GM18519 (cell line): ENCODE results near the gene EPN2.

Source experiments
- ATAC-seq: cut with Tn5 transposase; IDR thresholded peaks from one replicate; pipeline ENCODE4 v1.9.1; 2021; ENCODE audit warnings: mild to moderate bottlenecking, moderate library complexity; ENCODE audit not compliant: unreplicated experiment, low FRiP score

The EPN2 gene

DNA sequence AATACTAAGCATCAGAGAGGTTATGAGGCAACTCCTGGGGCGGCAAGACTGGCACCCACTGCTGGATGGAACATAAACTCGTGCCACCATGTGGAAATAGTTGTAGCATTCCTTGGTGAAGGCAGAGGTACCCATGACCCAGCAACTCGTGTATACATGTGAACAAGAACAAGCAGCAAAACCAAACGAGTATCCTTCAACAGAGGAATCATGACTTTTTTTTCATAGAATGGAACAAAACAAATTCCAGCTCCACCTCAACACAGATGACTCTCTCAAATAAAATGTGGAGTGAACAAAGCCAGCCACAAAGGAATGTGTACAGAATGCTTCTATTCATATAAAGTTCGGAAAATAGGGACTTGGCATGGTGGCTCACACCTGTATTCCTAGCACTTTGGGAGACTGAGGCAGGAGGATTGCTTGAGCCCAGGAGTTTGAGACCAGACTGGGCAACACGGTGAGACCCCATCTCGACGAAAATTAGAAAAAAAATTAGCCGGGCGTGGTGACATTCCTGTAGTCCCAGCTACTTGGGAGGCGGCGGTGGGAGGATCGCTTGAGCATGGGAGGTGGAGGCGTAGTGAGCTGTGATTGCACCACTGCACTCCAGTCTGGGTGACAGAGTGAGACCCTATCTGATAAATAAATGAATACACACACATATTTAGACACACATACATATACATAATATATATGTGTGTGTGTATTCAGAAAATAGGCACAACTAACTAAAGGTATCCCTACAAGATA, 90.0 kb downstream of the EPN2 start:
- no peak for ATAC-seq

DNA sequence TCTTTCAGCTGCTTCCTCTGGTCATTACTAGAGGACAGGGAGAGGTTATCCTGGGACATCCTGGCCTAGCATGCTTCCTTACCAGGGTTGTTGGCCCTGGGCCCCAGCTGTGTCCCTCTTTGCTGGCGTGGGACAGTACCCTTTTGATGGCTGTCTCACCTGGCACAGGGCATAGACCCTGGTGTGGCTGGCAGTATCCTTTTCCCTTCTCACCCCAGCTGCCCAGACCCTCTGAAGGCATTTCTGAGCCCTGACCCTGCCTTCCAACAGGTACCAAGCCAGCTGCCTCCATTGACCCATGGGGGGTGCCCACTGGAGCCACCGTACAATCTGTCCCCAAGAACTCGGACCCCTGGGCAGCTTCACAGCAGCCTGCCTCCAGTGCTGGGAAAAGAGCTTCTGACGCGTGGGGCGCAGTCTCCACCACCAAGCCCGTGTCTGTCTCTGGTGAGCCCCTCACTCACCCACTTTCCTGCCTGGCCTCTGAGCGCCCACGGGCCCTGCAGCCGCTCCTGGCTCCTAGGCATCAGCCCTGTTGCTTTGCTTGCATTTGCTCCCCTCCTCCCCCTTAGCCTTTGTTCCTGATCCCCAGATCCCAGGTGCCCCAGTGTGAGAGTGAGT, 91.4 kb downstream of the EPN2 start:
- ATAC-seq = no peak

DNA sequence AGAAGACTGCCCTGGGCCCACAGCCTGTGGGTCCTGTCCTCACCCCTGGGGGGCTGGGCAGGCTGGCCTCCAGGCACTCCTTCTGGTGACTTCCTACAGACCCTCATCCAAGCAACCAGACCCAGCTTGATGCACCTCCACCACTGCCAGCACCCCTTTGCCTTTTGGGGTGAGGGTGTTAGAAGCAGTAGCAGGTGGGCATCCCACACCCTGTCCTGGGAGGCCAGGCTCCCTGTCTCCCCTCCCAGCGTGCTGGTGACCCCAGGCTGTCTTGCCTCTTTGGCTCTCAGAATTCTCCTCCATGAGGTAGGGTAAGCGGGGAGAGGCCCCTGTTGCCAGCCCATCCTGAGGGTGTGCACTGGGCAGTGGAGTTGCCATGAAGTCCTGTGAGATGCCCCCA, 92.0 kb downstream of the EPN2 start:
- ATAC-seq = no peak

DNA sequence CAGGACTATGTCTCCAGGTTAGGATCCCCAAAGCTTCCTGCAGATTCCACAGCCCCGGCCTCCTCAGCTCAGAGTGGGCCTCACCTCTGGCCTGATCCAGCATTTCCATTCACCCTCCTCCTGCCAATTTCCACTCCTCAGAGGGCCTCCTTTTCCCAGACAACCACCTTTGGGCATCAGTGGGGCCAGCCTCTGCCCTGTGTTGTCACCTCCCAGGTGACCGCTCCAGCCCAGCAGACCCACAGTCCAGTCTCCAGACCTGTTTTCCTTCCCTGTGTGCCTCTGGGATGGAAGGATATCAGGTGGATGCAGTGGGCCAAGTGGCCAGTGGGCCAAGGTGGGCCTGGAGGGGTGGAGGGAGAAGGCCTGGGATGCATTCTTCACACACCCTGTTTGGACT, 92.7 kb downstream of the EPN2 start:
- no peak for ATAC-seq

DNA sequence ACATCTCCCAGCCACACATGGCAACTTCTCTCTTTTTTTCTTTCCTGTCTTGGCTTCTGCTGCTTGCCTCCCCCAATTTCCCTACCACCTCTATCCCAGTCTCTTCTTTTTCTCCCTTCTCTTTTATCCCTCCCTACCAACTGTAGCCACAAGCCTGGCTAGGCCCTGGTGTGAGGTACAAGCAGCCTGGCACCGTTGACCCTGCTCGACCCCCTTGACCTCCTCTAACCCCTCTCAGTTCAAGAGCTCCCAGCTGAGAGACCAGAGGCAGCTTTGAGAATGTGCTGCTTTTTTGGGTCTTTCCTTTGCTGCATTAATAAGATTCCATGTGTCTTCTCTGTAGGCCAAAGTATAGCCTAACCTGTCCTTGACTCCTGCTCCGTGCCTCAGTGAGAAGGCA, 93.1 kb downstream of the EPN2 start:
- ATAC-seq = no peak

DNA sequence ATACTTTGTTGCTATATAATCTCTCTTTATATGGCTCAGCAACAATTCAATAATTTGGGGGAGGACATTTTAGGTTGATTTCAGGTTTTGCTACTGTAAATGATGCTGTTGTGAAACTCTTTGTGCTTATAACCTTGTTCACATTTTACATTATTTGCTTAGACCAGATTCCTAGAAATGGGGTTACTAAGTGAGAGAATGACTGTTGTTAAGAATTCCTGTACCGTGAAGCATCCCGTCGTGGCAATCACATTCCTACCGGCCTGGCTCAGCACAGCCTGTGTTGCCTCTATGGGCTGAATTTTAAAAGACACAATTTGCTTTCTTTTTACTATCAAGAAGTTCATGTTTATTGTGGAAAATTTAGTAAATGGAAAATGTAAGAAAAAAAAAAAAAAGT, 94.0 kb downstream of the EPN2 start:
- no peak for ATAC-seq

DNA sequence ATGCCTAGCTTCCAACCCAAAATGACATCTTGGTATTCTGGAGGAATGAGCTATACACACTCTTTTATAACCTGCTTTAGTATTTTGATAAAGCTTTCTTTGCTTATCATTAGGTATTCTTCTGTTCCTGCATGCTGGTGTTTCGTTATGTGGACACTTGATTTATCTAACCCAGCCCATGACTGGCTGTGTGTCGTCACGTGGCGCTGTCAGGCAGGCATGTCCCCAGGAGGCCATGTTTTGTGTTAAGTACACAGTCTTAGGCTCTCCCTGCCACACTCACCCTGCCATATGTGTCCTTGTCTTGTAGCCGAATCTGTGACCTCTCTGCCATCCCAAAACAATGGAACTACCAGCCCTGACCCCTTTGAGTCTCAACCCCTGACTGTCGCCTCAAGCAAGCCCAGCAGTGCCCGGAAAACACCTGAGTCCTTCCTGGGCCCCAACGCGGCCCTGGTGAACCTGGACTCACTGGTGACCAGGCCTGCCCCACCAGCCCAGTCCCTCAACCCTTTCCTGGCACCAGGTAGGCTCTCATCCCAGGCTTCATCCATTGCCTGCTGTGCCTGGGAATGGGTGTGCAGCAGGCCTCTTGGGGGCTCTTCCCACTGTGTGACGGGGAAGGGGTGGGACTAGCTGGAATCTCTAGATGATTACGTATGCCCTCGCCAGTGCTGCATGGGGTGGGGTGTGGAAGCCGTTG, 94.5 kb downstream of the EPN2 start:
- ATAC-seq = no peak

DNA sequence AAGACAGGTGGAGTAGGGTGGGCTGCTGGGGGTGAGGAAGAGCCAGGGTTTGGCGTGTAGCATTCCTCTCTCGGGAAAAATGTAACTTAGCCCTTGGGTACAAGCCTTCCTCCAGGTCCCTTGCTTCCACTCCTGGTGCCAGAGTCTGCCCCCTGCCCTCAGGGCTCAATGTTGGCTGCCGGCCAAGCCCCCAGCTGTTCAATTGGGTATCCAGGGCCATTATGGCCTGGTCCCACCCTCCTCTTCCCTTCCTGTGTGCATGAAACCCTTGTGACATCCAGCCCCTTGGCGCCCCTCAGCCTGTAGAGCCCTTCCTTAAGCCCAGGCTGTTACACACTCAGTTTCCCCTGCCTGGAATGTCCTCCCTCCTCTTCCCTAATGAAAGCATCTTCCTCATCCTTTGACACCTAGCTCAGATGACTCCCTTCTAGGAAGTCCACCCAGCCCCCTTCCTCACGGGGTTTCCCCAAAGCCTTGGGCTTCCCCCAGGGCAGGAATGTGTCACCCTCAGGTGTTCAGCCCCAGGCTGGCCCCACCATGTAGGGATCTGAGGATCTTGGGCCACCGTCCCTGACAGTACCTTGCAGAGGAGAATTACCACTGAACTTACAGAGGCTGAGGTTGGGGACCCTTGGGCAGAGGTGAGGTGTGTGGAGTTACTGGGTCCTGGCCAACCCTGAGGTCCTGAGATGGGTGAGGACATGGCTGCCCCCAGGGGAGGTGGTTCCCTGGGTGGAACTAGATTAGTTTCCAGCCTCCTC, 95.4 kb downstream of the EPN2 start:
- ATAC-seq = no peak

DNA sequence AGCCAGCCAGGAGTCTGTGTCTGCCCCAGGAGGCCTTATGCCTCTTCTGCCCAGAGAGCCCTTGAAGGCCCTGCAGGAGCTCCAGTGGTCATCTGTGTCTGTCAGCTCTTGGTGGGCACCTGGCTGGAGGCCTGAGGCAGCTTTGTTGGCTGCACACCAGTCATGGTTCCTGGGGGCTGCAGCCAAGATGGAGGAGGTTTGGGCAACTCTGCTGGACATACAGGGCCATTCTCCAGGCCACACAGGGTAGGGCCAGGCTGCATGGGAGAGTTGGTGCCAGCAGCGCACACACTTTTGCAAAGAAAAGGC, 95.9 kb downstream of the EPN2 start:
- no peak for ATAC-seq

DNA sequence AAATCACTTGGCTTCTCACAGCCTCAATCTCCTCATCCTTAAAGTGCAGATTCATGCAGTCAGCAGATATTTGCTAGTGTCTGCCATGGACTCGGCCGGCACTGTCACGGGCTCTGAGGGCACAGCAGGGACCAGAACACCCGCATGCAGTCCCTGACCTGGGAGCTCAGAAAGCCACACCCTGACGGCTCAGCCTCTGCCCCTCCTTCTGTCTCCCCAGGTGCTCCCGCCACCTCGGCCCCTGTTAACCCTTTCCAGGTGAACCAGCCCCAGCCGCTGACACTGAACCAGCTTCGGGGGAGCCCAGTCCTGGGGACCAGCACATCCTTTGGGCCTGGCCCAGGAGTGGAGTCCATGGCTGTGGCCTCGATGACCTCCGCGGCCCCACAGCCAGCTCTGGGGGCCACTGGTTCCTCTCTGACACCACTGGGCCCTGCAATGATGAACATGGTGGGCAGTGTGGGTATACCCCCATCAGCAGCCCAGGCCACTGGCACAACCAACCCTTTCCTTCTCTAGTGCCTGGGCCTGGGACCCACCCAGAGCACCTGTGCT, 96.6 kb downstream of the EPN2 start:
- no peak for ATAC-seq

DNA sequence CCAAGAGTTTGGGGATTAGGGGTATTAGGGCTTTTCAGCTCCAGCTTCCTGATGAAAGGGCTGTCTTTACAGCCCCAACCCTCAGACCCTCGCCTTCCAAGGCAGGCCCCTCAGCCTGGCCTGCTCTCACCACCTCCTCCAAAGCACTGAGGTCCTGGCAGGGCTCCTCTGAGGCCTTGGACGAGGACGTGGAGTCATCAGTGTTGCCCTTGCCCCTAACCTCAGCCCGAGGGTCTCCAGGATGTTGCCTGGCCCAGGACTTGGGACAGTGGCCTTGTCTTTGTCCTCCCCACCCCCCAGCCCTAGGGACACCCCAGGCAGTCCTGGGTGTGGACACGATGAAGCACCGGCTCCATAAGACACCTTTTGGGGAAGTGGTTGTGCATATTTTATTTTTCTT, 97.2 kb downstream of the EPN2 start:
- ATAC-seq = no peak

DNA sequence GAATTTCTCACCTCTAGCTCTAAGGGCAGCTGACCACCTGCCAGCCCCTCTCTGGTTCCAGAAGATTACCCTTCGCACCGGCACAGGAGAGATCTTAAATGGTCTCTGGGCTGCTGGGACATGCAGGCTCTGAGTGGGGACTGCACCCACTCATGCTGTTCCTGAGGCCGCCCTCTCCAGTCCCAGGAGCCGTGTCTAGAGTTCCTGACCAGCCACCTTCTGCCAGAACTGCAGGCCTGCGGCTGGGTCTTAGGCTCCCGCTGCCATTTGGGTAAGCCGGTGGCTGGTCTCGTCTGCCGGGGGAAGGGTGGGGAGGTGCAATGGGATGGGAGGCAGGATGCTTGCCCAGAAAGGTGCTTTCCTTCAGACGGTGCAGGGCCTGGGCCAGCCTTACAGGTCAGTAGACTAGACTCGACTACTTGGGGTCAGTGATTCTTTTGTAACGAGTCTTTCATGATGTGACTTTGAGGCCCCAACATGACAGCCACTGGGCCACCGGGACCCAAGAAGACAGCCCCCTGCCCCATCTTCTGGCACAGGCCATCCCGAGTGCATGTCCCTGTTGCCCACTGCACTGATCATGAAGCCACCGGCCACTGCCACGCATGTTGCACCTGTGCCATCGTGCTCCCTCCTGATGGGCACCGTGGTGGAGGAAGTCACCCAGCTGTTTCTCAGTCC, 98.9 kb downstream of the EPN2 start:
- ATAC-seq = no peak

DNA sequence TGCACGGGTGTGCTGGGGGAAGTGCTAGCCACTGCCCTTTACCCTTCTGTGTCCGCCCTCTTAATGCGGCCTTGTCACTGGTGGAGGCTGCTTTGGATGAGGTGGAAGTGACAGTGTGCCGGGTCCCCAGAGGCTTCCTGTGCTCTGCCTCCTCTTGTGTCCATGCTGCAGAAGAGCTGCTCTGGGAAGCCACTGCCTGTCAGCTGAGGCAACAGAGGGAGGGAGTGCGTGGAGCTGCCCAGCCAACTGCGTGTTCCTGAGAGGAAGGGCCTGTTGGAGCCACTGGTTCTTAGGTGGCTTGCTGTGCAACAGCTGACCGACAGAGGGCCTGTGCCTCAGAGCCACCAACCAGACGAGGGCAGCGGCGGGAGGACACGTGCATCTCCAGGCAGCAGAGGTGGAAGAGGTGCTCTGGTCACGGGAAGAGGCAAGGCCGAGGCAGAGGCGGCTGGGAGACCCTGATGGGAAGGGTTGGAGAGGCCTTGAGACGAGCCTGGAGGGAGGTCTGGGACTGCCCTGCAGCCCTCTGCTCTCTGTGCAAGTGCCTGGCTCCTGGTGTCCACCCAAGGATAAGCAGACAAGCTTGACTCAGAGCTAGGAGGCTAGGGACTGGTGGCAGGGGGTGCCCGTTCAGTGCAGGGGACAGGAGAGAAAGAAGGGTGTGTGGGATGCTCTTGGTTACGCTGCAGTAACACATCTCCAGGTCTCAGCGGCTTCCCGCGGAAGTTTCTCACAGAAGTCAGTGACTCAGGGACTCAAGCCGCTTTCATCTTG, 100.0 kb downstream of the EPN2 start:
- no peak for ATAC-seq

DNA sequence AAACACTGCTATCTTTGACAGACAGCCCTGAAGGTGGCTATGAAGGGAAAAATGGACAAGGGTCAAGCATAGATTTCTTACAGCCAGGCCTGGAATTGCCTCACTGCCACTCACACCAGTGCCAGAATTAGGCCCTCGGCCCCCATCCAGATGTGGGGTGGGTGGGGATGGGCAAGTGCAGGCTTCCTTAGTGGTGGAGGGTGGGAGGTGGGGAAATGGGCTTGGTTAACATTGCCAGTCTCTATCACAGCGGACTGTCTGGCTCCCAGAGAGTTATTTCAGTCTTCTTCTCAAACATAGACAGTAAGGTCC, 100.5 kb downstream of the EPN2 start:
- ATAC-seq = no peak

DNA sequence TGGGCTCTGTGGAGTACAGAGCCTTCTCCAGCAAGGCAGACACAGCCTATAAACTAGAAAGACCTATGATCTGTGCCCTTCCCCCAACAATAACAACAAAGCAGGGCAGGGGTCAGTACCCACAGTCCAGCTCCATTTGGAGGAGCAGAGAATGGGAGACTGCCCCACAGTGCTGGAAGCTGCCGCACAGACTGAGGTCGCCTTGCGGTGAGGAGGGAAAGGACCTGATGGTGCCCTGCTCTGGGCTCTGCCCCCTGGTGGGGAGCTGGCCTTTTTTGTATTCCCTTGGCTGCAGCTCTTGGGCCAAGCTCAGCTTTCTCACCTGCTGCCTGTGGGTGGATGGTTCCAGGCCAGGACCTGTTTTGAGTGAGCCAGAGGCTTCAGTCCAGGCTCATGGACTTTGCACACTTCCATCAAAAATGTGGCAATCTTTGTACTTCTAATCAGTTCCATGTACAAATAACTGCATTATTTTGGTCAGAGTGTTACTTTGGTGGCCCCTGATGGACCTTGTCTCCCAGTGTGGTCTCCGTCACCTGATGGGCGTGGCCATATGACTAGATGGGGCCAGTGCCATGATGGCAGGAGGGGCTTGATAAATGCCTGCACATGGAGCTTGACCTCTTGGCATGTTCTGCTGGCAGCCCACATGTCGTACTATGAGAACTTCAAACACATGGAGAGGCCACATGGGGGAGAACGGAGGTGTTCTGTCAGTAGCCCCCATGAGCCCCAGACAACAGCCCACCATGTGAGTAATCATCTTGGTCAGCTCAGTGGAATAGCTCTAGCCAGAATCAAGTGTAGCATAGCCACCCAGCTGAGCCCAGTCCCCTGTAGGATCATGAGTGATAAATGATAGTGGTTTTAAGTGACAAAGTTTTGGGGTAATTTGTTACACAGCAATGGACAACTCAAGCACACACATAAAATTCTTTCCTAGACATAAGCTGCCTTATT, 101.1 kb downstream of the EPN2 start:
- ATAC-seq = no peak

DNA sequence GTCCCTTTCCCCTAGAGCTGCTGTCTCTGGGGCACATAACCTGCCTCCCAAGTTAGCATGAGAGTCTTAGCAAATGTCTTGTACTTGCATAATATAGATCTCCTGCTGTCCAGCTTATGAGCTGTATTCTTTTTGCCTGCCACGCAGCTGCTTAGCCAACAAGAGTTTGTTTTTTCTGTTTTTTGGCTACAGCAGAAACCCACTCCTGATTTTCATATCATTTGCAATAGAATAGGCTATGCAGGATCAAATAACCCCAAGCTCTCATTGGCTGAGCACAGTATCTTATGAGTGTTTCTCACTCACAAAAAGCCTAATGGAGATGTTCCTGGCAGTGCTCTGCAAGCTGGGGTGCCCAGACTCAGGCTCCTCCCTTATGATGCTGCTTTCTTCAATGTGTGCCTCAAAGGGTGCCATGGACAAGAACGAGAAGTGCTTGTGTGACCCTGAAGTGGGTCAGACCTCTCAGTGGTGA, 102.2 kb downstream of the EPN2 start:
- ATAC-seq = no peak

DNA sequence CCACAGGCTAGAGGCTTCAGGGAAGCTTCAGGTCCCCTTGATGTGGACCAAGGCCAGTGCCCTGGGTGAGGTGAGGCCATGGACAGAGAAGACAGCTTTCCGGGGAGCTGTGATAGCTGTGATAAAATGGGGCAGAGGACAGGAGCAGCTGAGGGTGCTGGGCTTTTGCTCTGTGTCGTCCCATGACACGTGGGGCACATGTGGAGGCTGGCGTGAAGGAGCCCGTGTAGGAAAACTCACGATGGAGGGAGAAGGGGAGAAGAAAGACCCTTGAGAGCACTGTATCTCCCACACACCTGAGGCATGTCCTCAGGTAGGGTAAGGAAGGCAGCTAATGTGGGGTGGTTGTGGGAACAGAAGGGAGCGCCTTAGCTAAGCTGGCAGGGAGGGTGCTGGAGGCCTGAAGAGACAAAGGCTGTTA, 104.1 kb downstream of the EPN2 start:
- ATAC-seq = no peak
